Measurements from ENCODE around the gene POLD1.

DNA sequence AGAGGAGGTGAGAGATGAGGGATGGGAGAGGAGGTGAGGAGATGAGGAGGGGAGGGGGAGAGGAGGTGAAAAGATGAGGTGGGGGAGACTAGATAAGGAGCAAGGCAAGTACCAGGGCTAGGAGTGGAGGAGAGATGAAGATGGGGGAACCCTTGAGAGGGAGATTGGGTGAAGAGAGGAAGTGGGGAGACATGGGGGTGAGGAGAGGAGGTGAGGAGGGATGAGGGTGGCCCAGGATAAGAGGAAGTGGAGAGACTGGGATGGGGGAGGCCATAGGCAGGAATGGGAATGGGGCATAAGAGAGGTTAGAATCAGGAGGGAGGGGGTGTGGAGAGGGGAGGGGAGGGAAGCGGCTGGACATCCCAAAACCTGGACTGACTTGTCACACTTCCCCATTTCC is 75.5 kb downstream of the POLD1 start:
- TF ChIP-seq, protein P1, sequence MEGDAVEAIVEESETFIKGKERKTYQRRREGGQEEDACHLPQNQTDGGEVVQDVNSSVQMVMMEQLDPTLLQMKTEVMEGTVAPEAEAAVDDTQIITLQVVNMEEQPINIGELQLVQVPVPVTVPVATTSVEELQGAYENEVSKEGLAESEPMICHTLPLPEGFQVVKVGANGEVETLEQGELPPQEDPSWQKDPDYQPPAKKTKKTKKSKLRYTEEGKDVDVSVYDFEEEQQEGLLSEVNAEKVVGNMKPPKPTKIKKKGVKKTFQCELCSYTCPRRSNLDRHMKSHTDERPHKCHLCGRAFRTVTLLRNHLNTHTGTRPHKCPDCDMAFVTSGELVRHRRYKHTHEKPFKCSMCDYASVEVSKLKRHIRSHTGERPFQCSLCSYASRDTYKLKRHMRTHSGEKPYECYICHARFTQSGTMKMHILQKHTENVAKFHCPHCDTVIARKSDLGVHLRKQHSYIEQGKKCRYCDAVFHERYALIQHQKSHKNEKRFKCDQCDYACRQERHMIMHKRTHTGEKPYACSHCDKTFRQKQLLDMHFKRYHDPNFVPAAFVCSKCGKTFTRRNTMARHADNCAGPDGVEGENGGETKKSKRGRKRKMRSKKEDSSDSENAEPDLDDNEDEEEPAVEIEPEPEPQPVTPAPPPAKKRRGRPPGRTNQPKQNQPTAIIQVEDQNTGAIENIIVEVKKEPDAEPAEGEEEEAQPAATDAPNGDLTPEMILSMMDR (IDR thresholded peaks at IDR 0.05) = no peak
- TF ChIP-seq POLR2A (IDR thresholded peaks at IDR 0.05) (no peak), POLR2AphosphoS5 (IDR thresholded peaks at IDR 0.05) (no peak)

All from stomach (tissue), 4 donors.